ENCODE data around the gene PTPRM.

DNA sequence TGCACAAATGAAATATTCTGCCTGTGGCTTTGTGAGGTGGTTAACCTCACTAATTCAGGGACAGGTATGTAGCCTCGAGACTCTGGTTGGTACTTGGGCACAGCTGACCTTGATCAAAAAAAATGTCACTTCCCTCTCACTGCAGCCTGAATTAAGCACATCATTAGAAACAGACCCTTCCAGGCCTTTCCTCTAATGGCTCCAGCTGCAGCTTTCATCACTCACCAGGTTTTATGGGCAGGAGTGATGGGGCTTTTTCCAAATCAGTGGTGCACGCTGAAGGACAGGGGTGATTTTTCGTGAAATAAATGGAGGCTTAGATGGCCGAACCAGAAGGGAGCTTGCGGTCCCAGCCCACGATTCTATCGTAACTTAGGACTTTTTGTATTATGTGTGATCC is 829.1 kb downstream of the PTPRM start:
- TF ChIP-seq, protein P1, sequence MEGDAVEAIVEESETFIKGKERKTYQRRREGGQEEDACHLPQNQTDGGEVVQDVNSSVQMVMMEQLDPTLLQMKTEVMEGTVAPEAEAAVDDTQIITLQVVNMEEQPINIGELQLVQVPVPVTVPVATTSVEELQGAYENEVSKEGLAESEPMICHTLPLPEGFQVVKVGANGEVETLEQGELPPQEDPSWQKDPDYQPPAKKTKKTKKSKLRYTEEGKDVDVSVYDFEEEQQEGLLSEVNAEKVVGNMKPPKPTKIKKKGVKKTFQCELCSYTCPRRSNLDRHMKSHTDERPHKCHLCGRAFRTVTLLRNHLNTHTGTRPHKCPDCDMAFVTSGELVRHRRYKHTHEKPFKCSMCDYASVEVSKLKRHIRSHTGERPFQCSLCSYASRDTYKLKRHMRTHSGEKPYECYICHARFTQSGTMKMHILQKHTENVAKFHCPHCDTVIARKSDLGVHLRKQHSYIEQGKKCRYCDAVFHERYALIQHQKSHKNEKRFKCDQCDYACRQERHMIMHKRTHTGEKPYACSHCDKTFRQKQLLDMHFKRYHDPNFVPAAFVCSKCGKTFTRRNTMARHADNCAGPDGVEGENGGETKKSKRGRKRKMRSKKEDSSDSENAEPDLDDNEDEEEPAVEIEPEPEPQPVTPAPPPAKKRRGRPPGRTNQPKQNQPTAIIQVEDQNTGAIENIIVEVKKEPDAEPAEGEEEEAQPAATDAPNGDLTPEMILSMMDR (IDR thresholded peaks at IDR 0.05): no peak
- no peak for TF ChIP-seq POLR2A (IDR thresholded peaks at IDR 0.05)
